Mesendoderm (in vitro differentiated cells): ENCODE measurements around the gene ARL5C.

Experiments
- DNase-seq: peaks from one replicate; pipeline ENCODE4 v3.0.0; 2013
- H2AK5ac ChIP-seq: 2 replicates; pipeline ENCODE4 v1.6.1; 2013; ENCODE audit warnings: low read length, inconsistent platforms
- H2BK120ac ChIP-seq: 2 replicates; pipeline ENCODE4 v1.6.1; 2013; ENCODE audit warnings: low read depth, mild to moderate bottlenecking, low read length, moderate library complexity, mixed read lengths
- H2BK15ac ChIP-seq: replicated peaks from 2 replicates; pipeline ENCODE4 v1.6.1; 2013; ENCODE audit warnings: low read depth, mild to moderate bottlenecking, moderate library complexity
- H2BK5ac ChIP-seq: 2 replicates; pipeline ENCODE4 v1.6.1; 2013; ENCODE audit warnings: low read length, inconsistent platforms
- H3K18ac ChIP-seq: 2 replicates; pipeline ENCODE4 v1.6.1; 2013; ENCODE audit warnings: mild to moderate bottlenecking, low read length, mixed read lengths
- H3K23ac ChIP-seq: one replicate; pipeline ENCODE4 v1.6.1; 2013; ENCODE audit warnings: low read length
- H3K27ac ChIP-seq: 2 replicates; pipeline ENCODE4 v1.5.1; 2013; ENCODE audit warnings: low read depth, mild to moderate bottlenecking, inconsistent platforms, low read length, moderate library complexity
- H3K27me3 ChIP-seq: 2 replicates; pipeline ENCODE4 v1.6.1; 2013; ENCODE audit warnings: low read length, control low read depth, mild to moderate bottlenecking, inconsistent platforms; ENCODE audit not compliant: insufficient read depth, poor library complexity
- H3K36me3 ChIP-seq: 2 replicates; pipeline ENCODE4 v1.6.1; 2013; ENCODE audit warnings: low read length, inconsistent platforms; ENCODE audit not compliant: control insufficient read depth, insufficient read depth
- H3K4ac ChIP-seq: one replicate; pipeline ENCODE4 v1.6.1; 2013; ENCODE audit warnings: low read depth, mild to moderate bottlenecking, low read length, moderate library complexity
- H3K4me1 ChIP-seq: 2 replicates; pipeline ENCODE4 v1.6.1; 2013; ENCODE audit warnings: low read depth, low read length, inconsistent platforms; ENCODE audit not compliant: control insufficient read depth
- H3K4me2 ChIP-seq: 2 replicates; pipeline ENCODE4 v1.6.1; 2013; ENCODE audit warnings: low read length
- H3K4me3 ChIP-seq: 2 replicates; pipeline ENCODE4 v1.5.1; 2013; ENCODE audit warnings: mild to moderate bottlenecking, low read length
- H3K56ac ChIP-seq: one replicate; pipeline ENCODE4 v1.6.1; 2013; ENCODE audit warnings: low read length
- H3K79me1 ChIP-seq: 2 replicates; pipeline ENCODE4 v1.6.1; 2013; ENCODE audit warnings: low read length, inconsistent platforms
- H3K79me2 ChIP-seq: 2 replicates; pipeline ENCODE4 v1.6.1; 2013; ENCODE audit warnings: mild to moderate bottlenecking, low read length; ENCODE audit not compliant: control insufficient read depth, insufficient read depth
- H3K9ac ChIP-seq: 2 replicates; pipeline ENCODE4 v1.6.1; 2013; ENCODE audit warnings: low read length, inconsistent platforms
- H4K5ac ChIP-seq: one replicate; pipeline ENCODE4 v1.6.1; 2013; ENCODE audit warnings: low read length
- H4K8ac ChIP-seq: one replicate; pipeline ENCODE4 v1.6.1; 2013; ENCODE audit warnings: low read depth, mild to moderate bottlenecking, control low read depth, low read length, moderate library complexity
- WGBS: extraction: QIAGEN DNeasy Blood & Tissue Kit; methylation state at CpG from one replicate; pipeline ENCODE4 v1.1.7; 2013; ENCODE audit warnings: low lambda C conversion rate, missing lambda C conversion rate; ENCODE audit not compliant: insufficient coverage; ENCODE audit errors: extremely low coverage; 5-methylcytosine and 5-hydroxymethylcytosine counted together

The ARL5C gene

GRCh38 chr17:39200957-39201510 is 35.1 kb upstream of the ARL5C start:
- Histone ChIP-seq H3K23ac (no peak overlapping the region), H4K8ac (no peak overlapping the region), H3K56ac (peak overlapping the region; percentile 89), H2BK15ac (no peak overlapping the region), H3K4me1 (peaks cover 3% of the 10 kb centered on the region), H3K79me2 (peaks cover 28% of the 10 kb centered on the region), H4K5ac (peak overlapping the region; percentile 77), H3K36me3 (peaks cover 16% of the 10 kb centered on the region), H2BK5ac (no peak overlapping the region), H3K4ac (peak overlapping the region; percentile 77), H3K4me3 (peak overlapping the region; percentile 95), H2AK5ac (no peak overlapping the region), H3K27ac (no peak overlapping the region), H3K9ac (peak overlapping the region; percentile 99), H3K18ac (no peak overlapping the region), H3K4me2 (peak overlapping the region; percentile 90), H3K27me3 (no peaks in the 10 kb centered on the region), H3K79me1 (peaks cover 13% of the 10 kb centered on the region), H2BK120ac (no peak overlapping the region)
- no peak for DNase-seq
- no CpG with 5 or more reads among the region's 11 CpGs for WGBS

GRCh38 chr17:39200070-39200879 is 34.3 kb upstream of the ARL5C start, which contains the start of gene RPL19:
Gene RPL19, plus strand, starts transcription at chr17:39200283. Its CDS starts 62 bp downstream, at chr17:39200345.
- Histone ChIP-seq H3K23ac (peak within 1 kb of the TSS; percentile 59), H2BK15ac (no peak within 1 kb of the TSS), H2AK5ac (peak within 1 kb of the TSS; percentile 31), H3K36me3 (peaks cover 16% of the 10 kb centered on the region), H4K8ac (no peak within 1 kb of the TSS), H4K5ac (peak within 1 kb of the TSS; percentile 77), H3K27ac (peak within 1 kb of the TSS; percentile 17), H2BK5ac (peak within 1 kb of the TSS; percentile 54), H3K4me1 (peaks cover 9% of the 10 kb centered on the region), H3K56ac (peak within 1 kb of the TSS; percentile 91), H3K79me2 (peaks cover 34% of the 10 kb centered on the region), H3K4me3 (peak within 1 kb of the TSS; percentile 95), H3K18ac (peak within 1 kb of the TSS; percentile 96), H2BK120ac (peak within 1 kb of the TSS; percentile 47), H3K4me2 (peak within 1 kb of the TSS; percentile 90), H3K4ac (peak within 1 kb of the TSS; percentile 77), H3K9ac (peak within 1 kb of the TSS; percentile 99), H3K27me3 (no peaks in the 10 kb centered on the region), H3K79me1 (peaks cover 20% of the 10 kb centered on the region)
- no CpG with 5 or more reads among the region's 52 CpGs for WGBS
- no peak for DNase-seq

- no CpG with 5 or more reads among the region's 10 CpGs for WGBS
- Histone ChIP-seq H2AK5ac (no peak overlapping the region), H3K9ac (peak overlapping the region; percentile 82), H3K27ac (peak overlapping the region; percentile 17), H3K27me3 (no peaks in the 10 kb centered on the region), H2BK120ac (no peak overlapping the region), H4K5ac (peak overlapping the region; percentile 68), H3K36me3 (peaks cover 16% of the 10 kb centered on the region), H3K4ac (peak overlapping the region; percentile 73), H2BK15ac (no peak overlapping the region), H3K23ac (no peak overlapping the region), H3K18ac (no peak overlapping the region), H3K4me3 (peak overlapping the region; percentile 33), H4K8ac (no peak overlapping the region), H3K79me1 (peaks cover 20% of the 10 kb centered on the region), H2BK5ac (no peak overlapping the region), H3K4me1 (peaks cover 13% of the 10 kb centered on the region), H3K79me2 (peaks cover 34% of the 10 kb centered on the region), H3K4me2 (peak overlapping the region; percentile 69), H3K56ac (peak overlapping the region; percentile 91)
- DNase-seq: peak; percentile 97
Observed at GRCh38 chr17:39199820-39200069, 33.8 kb upstream of the ARL5C start.

GRCh38 chr17:39198186-39198566 is 32.2 kb upstream of the ARL5C start:
- peak overlapping the region; percentile 73 for H3K9ac ChIP-seq
- peak overlapping the region; percentile 81 for H4K8ac ChIP-seq
- no CpG with 5 or more reads among the region's 4 CpGs for WGBS
- H3K23ac ChIP-seq: no peak overlapping the region
- no peak overlapping the region for H2BK5ac ChIP-seq
- no peak overlapping the region for H3K4me3 ChIP-seq
- H3K36me3 ChIP-seq: peaks cover 14% of the 10 kb centered on the region
- H3K79me2 ChIP-seq: peaks cover 34% of the 10 kb centered on the region
- peak overlapping the region; percentile 68 for H3K18ac ChIP-seq
- no peak overlapping the region for H3K27ac ChIP-seq
- H3K4me2 ChIP-seq: peak overlapping the region; percentile 46
- no peak overlapping the region for H2BK15ac ChIP-seq
- no peaks in the 10 kb centered on the region for H3K27me3 ChIP-seq
- H4K5ac ChIP-seq: no peak overlapping the region
- H2AK5ac ChIP-seq: peak overlapping the region; percentile 37
- DNase-seq: no peak
- H3K4me1 ChIP-seq: peaks cover 13% of the 10 kb centered on the region
- peak overlapping the region; percentile 84 for H3K56ac ChIP-seq
- H3K4ac ChIP-seq: peak overlapping the region; percentile 71
- peaks cover 28% of the 10 kb centered on the region for H3K79me1 ChIP-seq
- H2BK120ac ChIP-seq: no peak overlapping the region

GRCh38 chr17:39197380-39198185 is 31.6 kb upstream of the ARL5C start, which contains the start of gene CACNB1:
Gene CACNB1, minus strand, starts transcription at chr17:39197669. Its CDS starts 174 bp downstream, at chr17:39197495.
- Histone ChIP-seq H4K8ac (peak within 1 kb of the TSS; percentile 81), H2BK5ac (no peak within 1 kb of the TSS), H3K4me3 (peak within 1 kb of the TSS; percentile 53), H3K56ac (peak within 1 kb of the TSS; percentile 92), H3K4me1 (peaks cover 13% of the 10 kb centered on the region), H3K4me2 (peak within 1 kb of the TSS; percentile 79), H3K27me3 (no peaks in the 10 kb centered on the region), H4K5ac (no peak within 1 kb of the TSS), H2BK15ac (no peak within 1 kb of the TSS), H3K18ac (peak within 1 kb of the TSS; percentile 68), H2AK5ac (peak within 1 kb of the TSS; percentile 37), H3K79me1 (peaks cover 31% of the 10 kb centered on the region), H3K27ac (peak within 1 kb of the TSS; percentile 49), H3K36me3 (peaks cover 16% of the 10 kb centered on the region), H3K9ac (peak within 1 kb of the TSS; percentile 76), H3K79me2 (peaks cover 35% of the 10 kb centered on the region), H3K23ac (peak within 1 kb of the TSS; percentile 85), H3K4ac (peak within 1 kb of the TSS; percentile 71), H2BK120ac (no peak within 1 kb of the TSS)
- WGBS: no CpG with 5 or more reads among the region's 55 CpGs
- peak; percentile 91 for DNase-seq
